Middle frontal gyrus (tissue), 1 donor: ENCODE measurements around the gene SNU13.
"Not testable (repeated sequence)": the region's sequence is repeated elsewhere in the genome, so short reads cannot be mapped to it uniquely, and the experiment has no call there.

Experiments used
- DNase-seq: peaks from one replicate; pipeline ENCODE4 v3.0.0-alpha.2; 2015; ENCODE audit warnings: low spot score; ENCODE audit errors: extremely low spot score

SNU13 gene

DNA sequence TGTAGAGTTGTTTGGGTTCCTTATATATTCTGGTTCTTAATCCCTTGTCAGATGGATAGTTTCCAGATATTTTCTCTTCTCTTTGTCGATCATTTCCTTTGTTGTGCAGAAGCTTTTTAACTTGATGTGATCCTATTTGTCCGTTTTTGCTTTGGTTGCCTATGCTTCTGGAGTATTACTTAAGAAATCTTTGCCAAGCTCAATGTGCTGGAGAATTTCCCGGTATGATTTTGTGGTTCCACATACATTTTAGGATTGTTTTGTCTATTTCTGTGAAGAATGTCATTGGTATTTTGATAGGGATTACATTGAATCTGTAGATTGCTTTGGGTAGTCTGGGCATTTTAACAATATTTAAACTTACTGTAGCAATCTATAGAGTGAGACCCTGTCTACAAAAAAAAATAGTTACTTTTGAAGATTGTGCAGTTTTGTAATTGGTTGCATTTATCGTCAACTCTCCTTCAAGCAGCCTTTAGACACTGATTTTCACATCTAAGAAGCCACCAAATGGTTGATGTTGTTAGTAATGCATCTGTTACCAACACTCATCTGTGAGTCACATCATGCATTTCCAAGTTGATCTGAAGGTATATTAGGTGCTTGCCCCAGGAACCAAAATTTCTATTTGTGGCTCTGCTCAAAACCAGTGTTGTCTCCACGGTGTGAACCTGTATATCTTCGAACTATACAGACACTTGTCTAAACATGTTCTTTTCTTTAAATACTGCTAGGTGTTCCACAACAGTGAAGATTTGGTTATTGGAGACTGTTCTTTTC lies 46.1 kb downstream of the SNU13 start:
- DNase-seq = no peak

DNA sequence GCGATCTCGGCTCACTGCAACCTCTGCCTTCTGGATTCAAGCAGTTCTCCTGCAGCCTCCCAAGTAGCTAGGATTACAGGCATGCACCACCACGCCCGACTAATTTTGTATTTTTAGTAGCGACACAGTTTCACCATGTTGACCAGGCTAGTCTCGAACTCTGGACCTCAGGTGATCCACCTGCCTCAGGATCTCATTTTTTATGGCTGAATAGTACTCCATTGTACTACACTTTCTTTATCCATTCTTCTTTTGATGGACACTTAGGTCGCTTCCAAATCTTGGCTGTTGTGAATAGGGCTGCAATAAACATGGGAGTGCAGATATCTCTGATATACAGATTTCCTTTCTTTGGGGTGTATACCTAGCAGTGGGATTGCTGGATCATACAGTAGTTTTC lies 46.8 kb downstream of the SNU13 start:
- DNase-seq = no peak

DNA sequence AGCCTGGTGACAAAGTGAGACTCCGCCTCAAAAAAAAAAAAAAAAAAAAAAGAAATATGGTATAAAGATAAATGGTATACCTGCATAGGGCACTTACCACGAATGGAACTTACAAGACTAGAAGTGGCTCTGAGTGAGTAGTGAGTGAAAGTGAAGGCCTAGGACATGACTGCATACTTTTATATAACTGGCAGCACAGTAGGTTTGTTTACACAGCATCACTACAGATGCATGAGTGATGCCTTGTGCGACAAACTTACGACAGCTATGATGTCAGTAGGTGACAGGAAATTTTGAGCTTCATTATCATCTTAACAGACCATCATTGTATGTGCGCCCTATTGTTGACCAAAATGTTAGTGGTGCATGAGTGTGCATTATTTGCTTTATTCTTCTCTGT lies 49.9 kb downstream of the SNU13 start:
- no peak for DNase-seq

DNA sequence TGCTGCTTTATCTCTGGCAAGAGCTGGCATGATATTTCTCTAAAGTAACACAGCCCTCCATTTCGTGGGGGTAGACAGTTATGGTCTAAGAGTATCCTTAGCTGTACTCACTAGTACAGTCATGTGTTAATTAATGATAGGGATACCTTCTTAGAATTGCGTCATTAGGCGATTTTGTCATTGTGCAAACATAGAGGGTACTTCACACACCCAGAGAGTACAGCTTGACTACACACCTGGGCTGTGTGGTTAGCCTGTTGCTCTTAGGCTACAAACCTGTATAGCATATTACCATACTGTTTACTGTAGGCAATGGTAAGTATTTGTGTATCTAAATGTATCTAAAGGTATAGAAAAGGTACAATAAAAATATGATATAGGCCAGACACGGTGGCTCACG lies 50.5 kb downstream of the SNU13 start:
- no peak for DNase-seq

DNA sequence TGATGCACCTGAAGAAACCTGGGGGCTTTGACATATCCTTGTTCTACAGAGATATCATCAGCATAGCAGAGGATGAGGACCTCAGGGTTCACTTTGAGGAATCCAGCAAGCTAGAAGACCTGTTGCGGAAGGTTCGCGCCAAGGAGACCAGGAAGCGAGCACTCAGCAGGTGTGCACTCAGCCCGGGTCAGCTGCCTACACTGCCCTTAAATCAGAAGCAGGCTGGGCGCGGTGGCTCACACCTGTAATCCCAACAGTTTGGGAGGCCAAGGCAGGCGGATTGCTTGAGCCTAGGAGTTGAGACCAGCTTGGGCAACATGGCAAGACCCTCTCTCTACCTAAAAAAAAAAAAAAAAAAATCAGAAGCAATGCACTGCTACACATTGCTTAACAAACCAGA lies 51.0 kb downstream of the SNU13 start:
- not testable (repeated sequence) for DNase-seq

DNA sequence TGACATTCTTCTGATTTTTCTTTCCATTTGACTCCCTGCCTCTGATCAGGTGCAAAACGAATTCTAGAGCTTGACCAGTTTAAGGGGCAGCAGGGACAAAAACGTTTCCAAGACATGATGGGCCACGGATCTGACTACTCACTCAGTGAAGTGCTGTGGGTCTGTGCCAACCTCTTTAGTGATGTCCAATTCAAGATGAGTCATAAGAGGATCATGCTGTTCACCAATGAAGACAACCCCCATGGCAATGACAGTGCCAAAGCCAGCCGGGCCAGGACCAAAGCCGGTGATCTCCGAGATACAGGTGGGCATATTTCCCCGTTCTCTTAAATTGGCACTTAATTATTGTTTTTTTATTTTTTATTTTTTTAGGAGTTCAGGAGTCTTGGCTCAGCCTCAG lies 52.2 kb downstream of the SNU13 start:
- no peak for DNase-seq

DNA sequence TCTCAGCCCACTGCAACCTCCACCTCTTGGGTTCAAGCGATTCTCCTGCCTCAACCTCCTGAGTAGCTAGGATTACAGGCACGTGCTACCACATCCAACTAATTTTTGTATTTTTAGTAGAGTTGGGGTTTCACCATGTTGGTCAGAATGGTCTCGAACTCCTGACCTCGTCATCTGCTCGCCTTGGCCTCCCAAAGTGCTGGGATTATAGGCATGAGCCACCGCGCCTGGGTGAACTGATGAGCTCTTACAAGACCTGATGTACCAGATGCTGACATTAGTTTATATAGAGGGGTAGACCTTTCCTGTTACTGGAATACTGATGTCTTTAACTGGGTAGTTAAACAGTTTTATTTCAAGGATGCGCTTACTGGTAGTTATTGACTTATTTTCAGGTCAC lies 54.1 kb downstream of the SNU13 start:
- not testable (repeated sequence) for DNase-seq

DNA sequence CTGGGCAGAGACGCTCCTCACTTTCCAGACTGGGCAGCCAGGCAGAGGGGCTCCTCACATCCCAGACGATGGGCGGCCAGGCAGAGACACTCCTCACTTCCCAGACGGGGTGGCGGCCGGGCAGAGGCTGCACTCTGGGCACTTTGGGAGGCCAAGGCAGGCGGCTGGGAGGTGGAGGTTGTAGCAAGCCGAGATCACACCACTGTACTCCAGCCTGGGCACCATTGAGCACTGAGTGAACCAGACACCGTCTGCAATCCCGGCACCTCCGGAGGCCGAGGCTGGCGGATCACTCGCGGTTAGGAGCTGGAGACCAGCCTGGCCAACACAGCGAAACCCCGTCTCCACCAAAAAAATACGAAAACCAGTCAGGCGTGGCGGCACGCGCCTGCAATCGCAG lies 57.1 kb downstream of the SNU13 start:
- not testable (repeated sequence) for DNase-seq

DNA sequence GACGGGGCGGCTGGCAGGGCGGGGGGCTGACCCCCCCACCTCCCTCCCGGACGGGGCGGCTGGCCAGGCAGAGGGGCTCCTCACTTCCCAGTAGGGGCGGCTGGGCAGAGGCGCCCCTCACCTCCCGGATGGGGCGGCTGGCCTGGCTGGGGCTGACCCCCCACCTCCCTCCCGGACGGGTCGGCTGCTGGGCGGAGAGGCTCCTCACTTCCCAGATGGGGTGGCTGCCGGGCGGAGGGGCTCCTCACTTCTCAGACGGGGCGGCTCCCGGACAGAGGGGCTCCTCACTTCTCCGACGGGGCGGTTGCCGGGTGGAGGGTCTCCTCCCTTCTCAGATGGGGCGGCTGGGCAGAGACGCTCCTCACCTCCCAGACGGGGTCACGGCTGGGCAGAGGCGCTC lies 57.6 kb downstream of the SNU13 start:
- DNase-seq = not testable (repeated sequence)

DNA sequence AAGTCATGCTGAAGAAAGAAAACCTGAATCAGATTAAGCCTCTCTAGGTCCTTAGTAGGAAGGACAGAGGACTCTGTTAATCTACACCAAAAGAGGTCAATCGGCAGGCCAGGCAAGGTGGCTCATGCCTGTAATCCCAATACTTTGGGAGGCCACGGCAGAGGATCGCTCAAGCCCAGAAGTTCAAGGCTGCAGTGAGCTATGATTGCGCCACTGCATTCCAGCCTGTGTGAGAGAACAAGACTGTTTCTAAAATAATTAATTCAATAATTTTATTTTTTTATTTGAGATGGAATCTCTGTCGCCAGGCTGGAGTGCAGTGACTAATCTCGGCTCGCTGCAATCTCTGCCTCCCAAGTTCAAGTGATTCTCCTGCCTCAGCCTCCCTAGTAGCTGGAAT lies 63.1 kb downstream of the SNU13 start:
- DNase-seq = no peak
